OCI-LY3 (cell line): ENCODE results near the gene HIPK2.

Experiments
- H2AFZ ChIP-seq: fragments of 200-600, 300-600 bp; shearing (Covaris generic); 2 replicates; pipeline ENCODE4 v1.6.0; 2014; ENCODE audit warnings: antibody characterized with exemption, low read depth, low read length
- H3K27ac ChIP-seq: fragments of 200-600, 300-600 bp; sonication (generic); 2 replicates; pipeline ENCODE4 v1.5.1; 2014; ENCODE audit warnings: mild to moderate bottlenecking, low read length, moderate library complexity, mixed read lengths
- H3K27me3 ChIP-seq: fragments of 200-600, 300-600 bp; sonication (generic); 2 replicates; pipeline ENCODE4 v1.6.1; 2014; ENCODE audit warnings: low read depth, low read length, mixed read lengths
- H3K36me3 ChIP-seq: fragments of 200-600, 300-600 bp; sonication (generic); replicated peaks from 2 replicates; pipeline ENCODE3; 2014; ENCODE audit warnings: low read depth, low read length, mixed read lengths
- H3K4me1 ChIP-seq: fragments of 300-600, 200-600 bp; sonication (generic); 2 replicates; pipeline ENCODE4 v1.6.1; 2014; ENCODE audit warnings: low read length, mixed read lengths
- H3K4me2 ChIP-seq: fragments of 200-600, 300-600 bp; sonication (generic); 2 replicates; pipeline ENCODE4 v1.6.1; 2014; ENCODE audit warnings: low read length, mixed read lengths
- H3K4me3 ChIP-seq: fragments of 300-600, 200-600 bp; sonication (generic); 2 replicates; pipeline ENCODE4 v1.5.1; 2014; ENCODE audit warnings: antibody characterized with exemption, mild to moderate bottlenecking, low read length, moderate library complexity
- H3K79me2 ChIP-seq: fragments of 300-600, 200-600 bp; shearing (Covaris generic); 2 replicates; pipeline ENCODE4 v1.6.1; 2014; ENCODE audit warnings: mild to moderate bottlenecking, low read length, mixed read lengths
- H3K9ac ChIP-seq: fragments of 300-600, 200-600 bp; shearing (Covaris generic); 2 replicates; pipeline ENCODE4 v1.6.0; 2014; ENCODE audit warnings: mild to moderate bottlenecking, low read length, moderate library complexity
- H3K9me3 ChIP-seq: fragments of 200-600, 300-600 bp; shearing (Covaris generic); 2 replicates; pipeline ENCODE4 v1.6.1; 2014; ENCODE audit warnings: low read length, mixed read lengths; ENCODE audit not compliant: insufficient read depth
- H4K20me1 ChIP-seq: fragments of 200-600, 300-600 bp; sonication (generic); 2 replicates; pipeline ENCODE4 v1.6.1; 2016; ENCODE audit warnings: low read length, mixed read lengths; ENCODE audit not compliant: insufficient read depth
- CTCF ChIP-seq: fragments of 200-600, 300-600 bp; sonication (generic); IDR thresholded peaks from 2 replicates; pipeline ENCODE4 v1.5.1; 2014; ENCODE audit warnings: antibody characterized with exemption, low read length, low read depth
- EZH2phosphoT487 ChIP-seq: fragments of 200-600 bp; shearing (Covaris generic); IDR thresholded peaks from 2 replicates; pipeline ENCODE4 v1.6.1; 2018; ENCODE audit warnings: antibody characterized with exemption, mixed run types, low read depth

The HIPK2 gene

GRCh38 chr7:139683137-139683921, 94.5 kb downstream of the HIPK2 start:
- Histone ChIP-seq H3K4me1 (no peaks in the 10 kb centered on the region), H2AFZ (no peak overlapping the region), H3K79me2 (no peaks in the 10 kb centered on the region), H3K4me2 (no peak overlapping the region), H3K36me3 (no peaks in the 10 kb centered on the region), H3K9ac (no peak overlapping the region), H3K4me3 (no peak overlapping the region), H3K27me3 (peaks cover 8% of the 10 kb centered on the region), H3K27ac (no peak overlapping the region), H3K9me3 (0 out of 2 replicates have a peak, but pooled peaks cover 6% of the 10 kb centered on the region), H4K20me1 (no peaks in the 10 kb centered on the region)
- no peak for TF ChIP-seq CTCF
- no peak for TF ChIP-seq EZH2phosphoT487

DNA sequence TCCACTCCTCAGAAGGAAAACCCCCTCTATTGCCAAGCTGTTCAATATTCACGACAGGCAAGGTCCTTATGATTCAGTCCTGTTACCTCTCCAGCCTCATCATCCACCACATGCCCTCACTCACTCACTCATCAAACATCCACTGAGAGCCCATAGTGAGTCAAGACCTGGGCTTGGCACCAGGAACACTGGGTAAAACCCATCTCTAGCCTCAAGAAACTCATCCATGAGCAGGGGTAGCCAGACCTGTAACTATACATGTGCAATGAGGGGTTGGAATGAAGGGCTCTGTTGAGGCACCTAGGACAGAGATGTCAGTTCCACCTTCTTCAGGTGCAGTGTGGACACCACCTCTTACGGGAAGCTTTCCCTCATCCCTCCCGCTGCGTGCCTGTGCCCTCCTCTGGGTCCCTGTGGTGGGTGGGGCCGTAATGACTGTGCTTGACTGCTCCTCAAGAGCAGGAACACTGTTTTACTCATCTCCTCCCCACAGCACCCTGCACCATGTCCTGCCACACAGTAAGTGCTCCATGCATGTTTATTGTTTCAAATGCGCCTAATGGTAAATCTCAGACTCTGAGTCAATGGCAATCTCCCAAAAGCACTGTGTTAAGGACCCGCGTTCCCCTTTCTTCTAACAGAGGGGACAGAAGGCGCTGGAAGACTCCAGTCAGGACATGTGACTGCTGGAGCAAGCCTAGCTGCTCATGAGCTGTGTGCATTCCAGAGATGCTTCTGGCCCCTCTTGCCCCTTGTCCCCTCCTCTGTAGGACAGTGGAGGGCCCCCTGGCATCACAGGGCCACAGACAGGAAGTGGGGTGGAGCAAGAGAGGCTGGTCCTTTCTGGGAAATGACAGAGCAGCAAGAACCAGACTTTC, 95.4 kb downstream of the HIPK2 start:
- no peaks in the 10 kb centered on the region for H3K36me3 ChIP-seq
- 0 out of 2 replicates have a peak, but pooled peaks cover 6% of the 10 kb centered on the region for H3K9me3 ChIP-seq
- H3K4me3 ChIP-seq: no peak overlapping the region
- H3K4me1 ChIP-seq: no peaks in the 10 kb centered on the region
- H2AFZ ChIP-seq: no peak overlapping the region
- TF ChIP-seq EZH2phosphoT487: no peak
- no peak for TF ChIP-seq CTCF
- H4K20me1 ChIP-seq: no peaks in the 10 kb centered on the region
- no peak overlapping the region for H3K4me2 ChIP-seq
- peaks cover 8% of the 10 kb centered on the region for H3K27me3 ChIP-seq
- no peaks in the 10 kb centered on the region for H3K79me2 ChIP-seq
- no peak overlapping the region for H3K9ac ChIP-seq
- H3K27ac ChIP-seq: no peak overlapping the region

GRCh38 chr7:139681812-139682135, 96.0 kb downstream of the HIPK2 start:
- no peaks in the 10 kb centered on the region for H4K20me1 ChIP-seq
- TF ChIP-seq EZH2phosphoT487: no peak
- no peak for TF ChIP-seq CTCF
- no peak overlapping the region for H3K27ac ChIP-seq
- no peaks in the 10 kb centered on the region for H3K4me1 ChIP-seq
- H2AFZ ChIP-seq: no peak overlapping the region
- H3K4me2 ChIP-seq: no peak overlapping the region
- peaks cover 8% of the 10 kb centered on the region for H3K27me3 ChIP-seq
- H3K9me3 ChIP-seq: 0 out of 2 replicates have a peak, but pooled peaks cover 6% of the 10 kb centered on the region
- H3K79me2 ChIP-seq: no peaks in the 10 kb centered on the region
- H3K9ac ChIP-seq: no peak overlapping the region
- H3K4me3 ChIP-seq: no peak overlapping the region
- H3K36me3 ChIP-seq: no peaks in the 10 kb centered on the region

GRCh38 chr7:139681463-139681755, 96.4 kb downstream of the HIPK2 start:
- Histone ChIP-seq H3K4me2 (no peak overlapping the region), H2AFZ (no peak overlapping the region), H3K27ac (no peak overlapping the region), H3K4me3 (no peak overlapping the region), H3K9me3 (0 out of 2 replicates have a peak, but pooled peaks cover 6% of the 10 kb centered on the region), H4K20me1 (no peaks in the 10 kb centered on the region), H3K4me1 (no peaks in the 10 kb centered on the region), H3K9ac (no peak overlapping the region), H3K79me2 (no peaks in the 10 kb centered on the region), H3K36me3 (no peaks in the 10 kb centered on the region), H3K27me3 (peaks cover 8% of the 10 kb centered on the region)
- TF ChIP-seq EZH2phosphoT487 (no peak), CTCF (no peak)
